ENCODE measurements around the gene IRAK3.

The IRAK3 gene

GRCh38 chr12:66195242-66195641, 6.2 kb downstream of the IRAK3 start:
- TF ChIP-seq CTCF (IDR thresholded peaks at IDR 0.05; ENCODE audit: low read depth, low read length, missing control alignments), result no peak
- no peak for DNase-seq (ENCODE audit: low read depth)

GRCh38 chr12:66196806-66197205, 7.8 kb downstream of the IRAK3 start:
- no peak for TF ChIP-seq CTCF (IDR thresholded peaks at IDR 0.05; ENCODE audit: low read depth, low read length, missing control alignments)
- DNase-seq (ENCODE audit: low read depth), result peak; percentile 31
- no peak overlapping the region for H3K4me3 ChIP-seq (ENCODE audit: low read depth, low read length)

More at GRCh38 chr12:66195242-66195641, 6.2 kb downstream of the IRAK3 start:
- H3K4me3 ChIP-seq (ENCODE audit: low read depth, low read length), result no peak overlapping the region

- no peak overlapping the region for H3K4me3 ChIP-seq (ENCODE audit: low read depth, low read length)
- no peak for TF ChIP-seq CTCF (IDR thresholded peaks at IDR 0.05; ENCODE audit: low read depth, low read length, missing control alignments)
- DNase-seq (ENCODE audit: low read depth), result no peak
Observed at GRCh38 chr12:66197495-66197921, 8.5 kb downstream of the IRAK3 start.

- no peak for TF ChIP-seq CTCF (IDR thresholded peaks at IDR 0.05; ENCODE audit: low read depth, low read length, missing control alignments)
- no peak for DNase-seq (ENCODE audit: low read depth)
Observed at GRCh38 chr12:66199141-66199540, 10.1 kb downstream of the IRAK3 start.

GRCh38 chr12:66199831-66200509, 11.0 kb downstream of the IRAK3 start:
- no peak for DNase-seq (ENCODE audit: low read depth)
- no peak overlapping the region for H3K4me3 ChIP-seq (ENCODE audit: low read depth, low read length)
- TF ChIP-seq CTCF (IDR thresholded peaks at IDR 0.05; ENCODE audit: low read depth, low read length, missing control alignments), result no peak

More at GRCh38 chr12:66199141-66199540, 10.1 kb downstream of the IRAK3 start:
- H3K4me3 ChIP-seq (ENCODE audit: low read depth, low read length), result no peak overlapping the region

- TF ChIP-seq CTCF (IDR thresholded peaks at IDR 0.05; ENCODE audit: low read depth, low read length, missing control alignments), result no peak
- no peak overlapping the region for H3K4me3 ChIP-seq (ENCODE audit: low read depth, low read length)
- DNase-seq (ENCODE audit: low read depth), result no peak
Observed at GRCh38 chr12:66203820-66204219, 14.8 kb downstream of the IRAK3 start.

GRCh38 chr12:66206141-66206540, 17.1 kb downstream of the IRAK3 start:
- H3K4me3 ChIP-seq (ENCODE audit: low read depth, low read length), result no peak overlapping the region
- TF ChIP-seq CTCF (IDR thresholded peaks at IDR 0.05; ENCODE audit: low read depth, low read length, missing control alignments), result no peak
- no peak for DNase-seq (ENCODE audit: low read depth)

Measured in GM12864 (cell line).